ENCODE results near the gene GLB1L3.

Gene GLB1L3

DNA sequence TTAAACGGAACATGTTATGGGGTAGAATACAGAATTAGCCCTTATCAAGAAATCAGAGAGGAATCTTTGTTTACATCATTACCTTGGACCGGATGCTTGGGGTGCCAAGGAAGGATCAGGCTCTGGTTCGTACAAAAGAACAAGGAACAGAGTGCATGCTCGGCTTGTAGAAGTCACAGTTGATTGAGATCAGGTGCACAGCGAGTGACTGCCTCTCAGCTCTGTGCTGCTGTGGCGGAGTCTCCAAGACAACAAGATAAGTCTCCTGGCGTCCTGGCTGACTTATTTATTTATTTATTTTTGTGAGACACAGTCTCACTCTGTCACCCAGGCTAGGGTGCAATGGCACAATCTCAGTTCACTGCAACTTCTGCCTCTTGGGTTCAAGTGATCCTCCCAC lies 87.4 kb downstream of the GLB1L3 start:
- no peak for DNase-seq (ENCODE audit: low read depth)
- TF ChIP-seq, protein P1, sequence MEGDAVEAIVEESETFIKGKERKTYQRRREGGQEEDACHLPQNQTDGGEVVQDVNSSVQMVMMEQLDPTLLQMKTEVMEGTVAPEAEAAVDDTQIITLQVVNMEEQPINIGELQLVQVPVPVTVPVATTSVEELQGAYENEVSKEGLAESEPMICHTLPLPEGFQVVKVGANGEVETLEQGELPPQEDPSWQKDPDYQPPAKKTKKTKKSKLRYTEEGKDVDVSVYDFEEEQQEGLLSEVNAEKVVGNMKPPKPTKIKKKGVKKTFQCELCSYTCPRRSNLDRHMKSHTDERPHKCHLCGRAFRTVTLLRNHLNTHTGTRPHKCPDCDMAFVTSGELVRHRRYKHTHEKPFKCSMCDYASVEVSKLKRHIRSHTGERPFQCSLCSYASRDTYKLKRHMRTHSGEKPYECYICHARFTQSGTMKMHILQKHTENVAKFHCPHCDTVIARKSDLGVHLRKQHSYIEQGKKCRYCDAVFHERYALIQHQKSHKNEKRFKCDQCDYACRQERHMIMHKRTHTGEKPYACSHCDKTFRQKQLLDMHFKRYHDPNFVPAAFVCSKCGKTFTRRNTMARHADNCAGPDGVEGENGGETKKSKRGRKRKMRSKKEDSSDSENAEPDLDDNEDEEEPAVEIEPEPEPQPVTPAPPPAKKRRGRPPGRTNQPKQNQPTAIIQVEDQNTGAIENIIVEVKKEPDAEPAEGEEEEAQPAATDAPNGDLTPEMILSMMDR (conservative IDR thresholded peaks at IDR 0.05; ENCODE audit: low read depth, low read length) = no peak
- H3K4me3 ChIP-seq (ENCODE audit: low read length) = no peak overlapping the region

DNA sequence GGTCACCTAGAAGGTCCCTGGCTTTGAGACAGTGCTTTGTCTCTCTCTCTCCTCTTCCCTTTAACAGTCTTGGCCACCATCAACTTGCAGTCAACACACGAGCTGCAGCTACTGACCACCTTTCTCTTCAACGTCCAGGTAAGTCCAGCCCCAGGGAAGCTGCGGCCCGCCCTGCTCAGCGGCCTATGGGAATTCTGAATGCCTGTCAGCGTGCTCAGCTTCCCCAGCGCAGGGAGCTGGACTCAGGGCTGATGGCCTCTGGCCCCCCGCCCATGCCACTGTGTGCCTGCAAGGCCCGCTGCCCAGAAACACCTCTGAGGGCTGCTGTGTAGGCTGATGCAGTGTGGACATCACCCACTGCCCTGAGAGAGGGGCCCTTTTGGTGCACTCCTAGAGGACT lies 88.1 kb downstream of the GLB1L3 start:
- DNase-seq (ENCODE audit: low read depth) = no peak
- TF ChIP-seq, protein P1 (conservative IDR thresholded peaks at IDR 0.05; ENCODE audit: low read depth, low read length) = no peak
- no peak overlapping the region for H3K4me3 ChIP-seq (ENCODE audit: low read length)

DNA sequence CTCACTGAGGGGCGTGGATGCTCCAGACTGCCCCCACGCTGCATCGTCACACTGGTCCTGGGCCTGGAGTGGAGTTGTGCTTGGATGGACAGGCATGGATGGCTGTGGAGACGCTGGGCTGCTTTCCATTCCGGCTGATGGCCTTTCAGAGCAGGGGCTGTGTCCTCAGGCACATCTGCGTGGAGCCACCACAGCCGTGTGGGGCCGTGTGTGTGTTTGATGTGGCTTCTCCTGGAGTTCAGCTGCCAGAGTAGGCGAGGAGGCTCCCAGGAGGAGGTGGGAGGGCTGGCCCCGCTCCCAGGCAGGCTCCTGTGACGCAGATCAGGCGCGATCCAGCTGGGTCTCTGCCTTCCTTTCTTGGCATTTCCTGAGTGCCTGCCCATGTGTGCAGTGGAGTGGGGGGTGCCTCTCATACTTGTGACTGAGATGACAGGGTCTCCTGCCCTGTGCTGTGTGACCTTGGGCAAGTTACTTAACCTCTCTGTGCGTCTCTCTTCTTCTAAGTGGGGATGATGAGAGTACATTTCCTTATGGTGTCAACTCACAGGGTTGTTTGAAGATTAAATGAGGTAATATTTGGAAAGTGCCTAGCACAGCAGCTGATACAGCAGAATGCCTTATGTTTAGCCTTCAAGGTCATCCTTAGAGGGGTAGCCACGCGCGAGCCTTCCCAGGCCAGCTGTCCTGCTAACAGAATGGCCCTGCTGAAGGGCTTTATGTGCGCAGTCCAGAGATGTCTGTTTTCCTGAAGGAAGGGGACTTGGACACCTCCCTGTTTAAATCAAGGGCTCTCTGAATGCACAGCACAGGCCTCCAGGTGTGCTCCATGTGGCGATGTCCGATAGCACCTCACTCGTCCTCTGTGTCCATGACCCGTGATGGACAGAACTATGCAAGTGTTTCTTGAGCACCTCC lies 89.1 kb downstream of the GLB1L3 start:
- H3K4me3 ChIP-seq (ENCODE audit: low read length) = no peak overlapping the region
- no peak for DNase-seq (ENCODE audit: low read depth)
- TF ChIP-seq, protein P1 (conservative IDR thresholded peaks at IDR 0.05; ENCODE audit: low read depth, low read length) = no peak

DNA sequence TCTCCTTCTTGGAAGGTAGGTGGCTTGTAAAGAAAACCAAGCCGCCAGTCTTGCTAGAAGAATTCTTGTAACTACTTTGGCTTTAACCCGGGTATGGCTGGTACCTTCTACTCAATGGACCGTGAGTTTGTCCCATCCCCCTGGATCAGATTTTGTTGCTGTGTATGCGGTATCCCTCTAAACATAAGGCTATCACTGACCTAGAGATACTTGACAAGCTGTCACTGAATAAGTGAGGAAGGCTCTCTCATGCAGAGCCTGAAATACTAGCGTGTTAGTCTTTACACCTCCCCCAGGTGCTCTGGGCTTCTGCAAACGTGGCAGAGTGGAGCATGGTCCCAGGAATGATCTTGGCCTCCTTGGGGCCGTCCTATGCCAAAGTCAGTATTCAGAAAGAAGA lies 90.1 kb downstream of the GLB1L3 start:
- TF ChIP-seq, protein P1 (conservative IDR thresholded peaks at IDR 0.05; ENCODE audit: low read depth, low read length) = no peak
- H3K4me3 ChIP-seq (ENCODE audit: low read length) = no peak overlapping the region
- no peak for DNase-seq (ENCODE audit: low read depth)

DNA sequence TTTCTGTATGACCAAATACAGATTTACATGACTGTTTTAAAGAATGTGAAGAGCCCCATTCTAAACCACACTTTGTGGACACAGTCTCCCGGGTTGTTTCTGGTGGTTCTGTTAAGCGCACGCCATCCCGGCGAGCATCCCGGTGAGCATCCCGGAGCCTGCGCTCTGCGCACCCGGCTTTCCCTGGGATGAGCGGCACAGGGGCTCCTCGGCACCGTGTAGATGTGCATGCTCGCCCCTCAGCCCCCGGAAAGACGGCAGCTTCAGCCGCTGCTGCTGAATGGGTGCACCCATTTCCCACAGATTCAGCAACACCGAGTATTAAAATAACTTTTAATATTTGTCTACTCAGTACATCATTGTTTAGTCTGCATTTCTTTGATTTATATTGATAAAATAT lies 91.6 kb downstream of the GLB1L3 start:
- H3K4me3 ChIP-seq (ENCODE audit: low read length) = no peak overlapping the region
- TF ChIP-seq, protein P1 (conservative IDR thresholded peaks at IDR 0.05; ENCODE audit: low read depth, low read length) = no peak
- no peak for DNase-seq (ENCODE audit: low read depth)
